ENCODE results near the gene SECISBP2. TPM values are rescaled to one million over a fixed set of nuclear protein-coding genes. Genes with fewer than 3 reads are reported as not detected.
"Not testable (repeated sequence)": the region's sequence is repeated elsewhere in the genome, so short reads cannot be mapped to it uniquely, and the experiment has no call there.

Gene SECISBP2
- total and polyA plus RNA-seq, 2 experiments from 2014 or later = 12.2 to 13.0 TPM

GRCh38 chr9:89281106-89281505 is 37.2 kb upstream of the SECISBP2 start:
- Histone ChIP-seq H3K27ac (no peak overlapping the region), H3K9ac (no peak overlapping the region), H3K4me1 (ENCODE audit: insufficient read depth) (no peaks in the 10 kb centered on the region), H3K9me3 (ENCODE audit: low read depth) (no peaks in the 10 kb centered on the region), H4K20me1 (ENCODE audit: insufficient read depth) (no peaks in the 10 kb centered on the region), H3K4me2 (ENCODE audit: unreplicated experiment) (no peak overlapping the region), H3K27me3 (replicated peaks; ENCODE audit: insufficient read depth) (no peaks in the 10 kb centered on the region), H3K79me2 (ENCODE audit: insufficient read depth) (no peaks in the 10 kb centered on the region), H2AFZ (no peak overlapping the region), H3F3A (ENCODE audit: insufficient read depth) (no peaks in the 10 kb centered on the region), H3K9me2 (ENCODE audit: insufficient read depth) (no peaks in the 10 kb centered on the region), H3K4me3 (no peak overlapping the region), H3K36me3 (ENCODE audit: low read depth) (no peaks in the 10 kb centered on the region)
- DNase-seq = peak; percentile 50
- 24 to 36% methylated on average over 2 of the region's 2 CpGs for WGBS, 2 experiments (ENCODE audit: low coverage in 1 of 2, low lambda C conversion rate in 2 of 2, missing lambda C conversion rate in 2 of 2)
- in situ Hi-C loops (cut with MboI) = loop anchor here (10.0 kb wide), 1 partner anchor 686 kb away; no protein-coding TSS in a partner anchor
- TF ChIP-seq EZH2 (IDR thresholded peaks at IDR 0.05; ENCODE audit: insufficient read depth, poor library complexity, severe bottlenecking) (no peak), EZH2phosphoT487 (IDR thresholded peaks at IDR 0.05; ENCODE audit: insufficient read depth, low read depth) (no peak)

- H3K79me2 ChIP-seq (ENCODE audit: insufficient read depth); H3K27ac ChIP-seq; H3K9me3 ChIP-seq (ENCODE audit: low read depth); H3K36me3 ChIP-seq (ENCODE audit: low read depth); H3K9me2 ChIP-seq (ENCODE audit: insufficient read depth); H2AFZ ChIP-seq; DNase-seq; H3K4me1 ChIP-seq (ENCODE audit: insufficient read depth); H3K4me2 ChIP-seq (ENCODE audit: unreplicated experiment); H3K27me3 ChIP-seq (replicated peaks; ENCODE audit: insufficient read depth); H3K4me3 ChIP-seq; H3F3A ChIP-seq (ENCODE audit: insufficient read depth); H4K20me1 ChIP-seq (ENCODE audit: insufficient read depth); H3K9ac ChIP-seq: not testable (repeated sequence)
- 73 to 74% methylated on average over 28 to 38 of the region's 42 CpGs for WGBS, 2 experiments (ENCODE audit: low coverage in 1 of 2, low lambda C conversion rate in 2 of 2, missing lambda C conversion rate in 2 of 2)
- in situ Hi-C loops (cut with MboI) = loop anchor here (10.0 kb wide), 1 partner anchor 688 kb away; no protein-coding TSS in a partner anchor
These were observed 35.9 kb upstream of the SECISBP2 start for GRCh38 chr9:89282248-89282968.

- in situ Hi-C loops (cut with MboI) = loop anchor here (10.0 kb wide), 1 partner anchor 689 kb away; no protein-coding TSS in a partner anchor
- H3K9me2 ChIP-seq (ENCODE audit: insufficient read depth) = no peaks in the 10 kb centered on the region
- WGBS, 2 experiments (ENCODE audit: low coverage in 1 of 2, low lambda C conversion rate in 2 of 2, missing lambda C conversion rate in 2 of 2) = 95% methylated on average over 7 of the region's 7 CpGs
These were observed 34.2 kb upstream of the SECISBP2 start for GRCh38 chr9:89284076-89284475.

GRCh38 chr9:89291741-89292140 is 26.6 kb upstream of the SECISBP2 start:
- H3K36me3 ChIP-seq (ENCODE audit: low read depth) = no peaks in the 10 kb centered on the region
- no peak for DNase-seq
- H3K9ac ChIP-seq = no peak overlapping the region
- 91 to 98% methylated on average over 2 of the region's 2 CpGs for WGBS, 2 experiments (ENCODE audit: low coverage in 1 of 2, low lambda C conversion rate in 2 of 2, missing lambda C conversion rate in 2 of 2)
- H3K9me2 ChIP-seq (ENCODE audit: insufficient read depth) = no peaks in the 10 kb centered on the region
- no peaks in the 10 kb centered on the region for H3K4me1 ChIP-seq (ENCODE audit: insufficient read depth)
- no peaks in the 10 kb centered on the region for H3K9me3 ChIP-seq (ENCODE audit: low read depth)
- H2AFZ ChIP-seq = no peak overlapping the region
- no peak for TF ChIP-seq EZH2phosphoT487 (IDR thresholded peaks at IDR 0.05; ENCODE audit: insufficient read depth, low read depth)
- no peak for TF ChIP-seq EZH2 (IDR thresholded peaks at IDR 0.05; ENCODE audit: insufficient read depth, poor library complexity, severe bottlenecking)
- H3K4me3 ChIP-seq = no peak overlapping the region
- no peaks in the 10 kb centered on the region for H3F3A ChIP-seq (ENCODE audit: insufficient read depth)
- no peak overlapping the region for H3K27ac ChIP-seq
- no peaks in the 10 kb centered on the region for H4K20me1 ChIP-seq (ENCODE audit: insufficient read depth)
- no peaks in the 10 kb centered on the region for H3K27me3 ChIP-seq (replicated peaks; ENCODE audit: insufficient read depth)
- in situ Hi-C loops (cut with MboI) = no loop called here
- no peak overlapping the region for H3K4me2 ChIP-seq (ENCODE audit: unreplicated experiment)
- H3K79me2 ChIP-seq (ENCODE audit: insufficient read depth) = no peaks in the 10 kb centered on the region

More at GRCh38 chr9:89284076-89284475, 34.2 kb upstream of the SECISBP2 start:
- H3K27me3 ChIP-seq (replicated peaks; ENCODE audit: insufficient read depth) = no peaks in the 10 kb centered on the region
- no peaks in the 10 kb centered on the region for H3K4me1 ChIP-seq (ENCODE audit: insufficient read depth)
- no peak overlapping the region for H3K4me3 ChIP-seq
- H3K9me3 ChIP-seq (ENCODE audit: low read depth) = no peaks in the 10 kb centered on the region
- H3K79me2 ChIP-seq (ENCODE audit: insufficient read depth) = no peaks in the 10 kb centered on the region
- H4K20me1 ChIP-seq (ENCODE audit: insufficient read depth) = no peaks in the 10 kb centered on the region
- no peaks in the 10 kb centered on the region for H3F3A ChIP-seq (ENCODE audit: insufficient read depth)
- no peak for TF ChIP-seq EZH2 (IDR thresholded peaks at IDR 0.05; ENCODE audit: insufficient read depth, poor library complexity, severe bottlenecking)
- TF ChIP-seq EZH2phosphoT487 (IDR thresholded peaks at IDR 0.05; ENCODE audit: insufficient read depth, low read depth) = no peak
- H2AFZ ChIP-seq = no peak overlapping the region
- no peaks in the 10 kb centered on the region for H3K36me3 ChIP-seq (ENCODE audit: low read depth)
- no peak for DNase-seq
- H3K9ac ChIP-seq = no peak overlapping the region
- H3K27ac ChIP-seq = no peak overlapping the region
- H3K4me2 ChIP-seq (ENCODE audit: unreplicated experiment) = no peak overlapping the region
